GM21423 (cell line): ENCODE measurements around the gene SMYD2.

Experiments used
- ATAC-seq: cut with Tn5 transposase; IDR thresholded peaks from one replicate; pipeline ENCODE4 v1.9.1; 2021; ENCODE audit warnings: mild to moderate bottlenecking, moderate library complexity; ENCODE audit not compliant: unreplicated experiment

The SMYD2 gene

DNA sequence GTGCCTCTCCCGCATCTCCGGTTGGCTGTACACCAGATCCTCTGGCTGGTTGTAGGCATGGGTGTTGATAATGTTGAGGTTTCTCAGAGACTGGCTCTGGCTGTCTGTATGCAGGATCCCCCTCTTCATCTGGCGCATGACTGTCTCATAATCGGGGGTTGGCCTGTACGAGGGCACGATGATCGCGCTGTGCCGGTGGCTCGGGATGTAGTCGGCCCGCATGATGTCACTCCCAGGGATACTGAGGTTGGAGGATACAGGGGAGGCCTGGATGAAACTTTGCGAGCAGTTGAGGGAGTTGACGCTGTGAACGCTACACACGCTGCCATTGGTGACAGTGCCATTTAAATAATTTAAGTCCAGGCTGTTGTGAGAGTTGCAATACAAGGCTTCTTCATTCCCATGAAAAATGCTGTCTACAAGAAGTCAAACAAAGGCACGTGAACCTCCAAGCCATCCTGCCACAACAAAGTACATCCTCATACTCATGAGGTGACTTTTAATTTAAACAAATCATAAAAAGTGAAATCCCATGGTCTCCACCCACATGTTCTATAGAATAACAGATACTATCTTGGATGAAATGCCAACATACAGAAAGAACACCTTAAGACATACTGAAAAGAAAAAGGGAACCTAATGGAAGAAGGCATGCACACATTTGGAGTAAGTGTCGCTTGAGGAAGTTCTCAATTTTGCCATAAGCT is 103.6 kb downstream of the SMYD2 start:
- no peak for ATAC-seq

DNA sequence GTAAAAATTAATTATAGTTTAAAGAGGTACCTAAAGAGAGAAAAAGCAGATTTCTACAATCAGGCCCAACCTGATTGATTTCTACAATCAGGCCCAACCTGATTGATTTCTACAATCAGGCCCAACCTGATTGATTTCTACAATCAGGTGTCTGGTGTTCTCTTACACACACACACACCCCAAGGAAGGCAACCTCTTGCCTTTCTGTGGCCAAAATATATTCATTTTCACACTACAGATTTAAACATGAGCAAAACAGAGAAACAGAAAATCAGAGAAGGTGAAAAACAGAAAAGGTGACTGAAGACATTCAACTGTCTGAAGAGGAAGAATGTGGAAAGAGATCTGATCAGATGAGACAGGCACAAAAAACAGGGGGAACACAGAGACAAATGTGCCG is 104.5 kb downstream of the SMYD2 start:
- no peak for ATAC-seq

DNA sequence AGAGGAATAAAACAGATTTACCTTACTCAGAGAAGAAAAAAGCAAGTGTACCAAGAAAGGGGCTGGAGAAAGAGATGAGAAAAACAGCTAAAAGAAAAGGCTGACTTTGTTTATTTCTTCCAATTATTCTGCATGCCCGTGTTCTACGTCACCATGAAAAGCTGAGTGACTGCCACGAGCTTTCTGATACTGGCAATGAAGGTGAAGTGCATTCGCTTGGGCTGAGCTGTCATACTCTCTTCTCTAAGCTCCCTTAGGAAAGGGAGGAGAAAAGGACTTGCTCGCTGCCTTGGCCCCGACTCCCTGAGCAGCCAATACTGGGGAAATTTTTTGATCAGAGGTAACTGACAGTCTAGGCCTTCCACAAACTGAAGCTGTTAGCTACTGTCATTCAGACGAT is 105.4 kb downstream of the SMYD2 start:
- ATAC-seq, result no peak
